ENCODE results near the gene RAPH1. TPM values are rescaled to one million over a fixed set of nuclear protein-coding genes. Genes with fewer than 3 reads are reported as not detected.
"Not testable (repeated sequence)": the region's sequence is repeated elsewhere in the genome, so short reads cannot be mapped to it uniquely, and the experiment has no call there.

Gene RAPH1
- total and polyA plus RNA-seq, 12 donors, result 3.1 to 20.6 (median 15.9) TPM

- intact Hi-C loops (cut with DNase I), result no loop called here
- no peak overlapping the region for H3K27ac ChIP-seq
- no peaks in the 10 kb centered on the region for H3K27me3 ChIP-seq
- TF ChIP-seq CTCF (IDR thresholded peaks at IDR 0.05), result no peak
- no peak overlapping the region for H3K4me3 ChIP-seq
- no peaks in the 10 kb centered on the region for H3K9me3 ChIP-seq
- H3K36me3 ChIP-seq, result peaks cover 0 to 80% (median 6%) of the 10 kb centered on the region in 9 donors
- 83 to 91% methylated on average over 5 of the region's 5 CpGs for WGBS, 2 donors
- peaks cover 0 to 4% (median 0%) of the 10 kb centered on the region in 9 donors for H3K4me1 ChIP-seq
- no peak for ATAC-seq
- no peak for DNase-seq
Observed at GRCh38 chr2:203431391-203432185, 103.5 kb downstream of the RAPH1 start.

GRCh38 chr2:203429643-203430042, 105.5 kb downstream of the RAPH1 start:
- DNase-seq, ATAC-seq: not testable (repeated sequence)

GRCh38 chr2:203427061-203427460, 108.0 kb downstream of the RAPH1 start:
- TF ChIP-seq CTCF (IDR thresholded peaks at IDR 0.05), result no peak
- H3K36me3 ChIP-seq, result peaks cover 0 to 89% (median 14%) of the 10 kb centered on the region in 9 donors

More at GRCh38 chr2:203429643-203430042, 105.5 kb downstream of the RAPH1 start:
- H3K4me1 ChIP-seq; H3K27me3 ChIP-seq; intact Hi-C loops (cut with DNase I); H3K9me3 ChIP-seq; H3K27ac ChIP-seq; H3K4me3 ChIP-seq: not testable (repeated sequence)
- peaks cover 0 to 85% (median 6%) of the 10 kb centered on the region in 9 donors for H3K36me3 ChIP-seq
- WGBS, 2 donors, result 99 to 100% methylated on average over 2 to 4 of the region's 4 CpGs

GRCh38 chr2:203418271-203418670, 116.8 kb downstream of the RAPH1 start:
- Histone ChIP-seq H3K27me3 (no peaks in the 10 kb centered on the region), H3K4me3 (no peak overlapping the region), H3K36me3 (peaks cover 0 to 73% (median 39%) of the 10 kb centered on the region in 9 donors), H3K9me3 (peaks cover 0 to 9% (median 0%) of the 10 kb centered on the region in 11 donors), H3K4me1 (peaks cover 0 to 11% (median 8%) of the 10 kb centered on the region in 9 donors), H3K27ac (no peak overlapping the region)
- no peak for DNase-seq
- intact Hi-C loops (cut with DNase I), result no loop called here
- no peak for ATAC-seq
- WGBS, 2 donors, result 82 to 86% methylated on average over 8 of the region's 8 CpGs
- no peak for TF ChIP-seq CTCF (IDR thresholded peaks at IDR 0.05)

More at GRCh38 chr2:203427061-203427460, 108.0 kb downstream of the RAPH1 start:
- peak in 1 of 8 donors; percentile 48 for ATAC-seq
- no peak for DNase-seq
- H3K27me3 ChIP-seq, result no peaks in the 10 kb centered on the region
- H3K4me1 ChIP-seq, result peaks cover 0 to 4% (median 0%) of the 10 kb centered on the region in 9 donors
- H3K4me3 ChIP-seq, result no peak overlapping the region
- no peak overlapping the region for H3K27ac ChIP-seq
- no peaks in the 10 kb centered on the region for H3K9me3 ChIP-seq
- intact Hi-C loops (cut with DNase I), result no loop called here
- 71 to 78% methylated on average over 2 of the region's 2 CpGs for WGBS, 2 donors

GRCh38 chr2:203413796-203414195, 121.3 kb downstream of the RAPH1 start:
- no peaks in the 10 kb centered on the region for H3K27me3 ChIP-seq
- H3K9me3 ChIP-seq, result peaks cover 0 to 5% (median 0%) of the 10 kb centered on the region in 11 donors
- intact Hi-C loops (cut with DNase I), result no loop called here
- no peak overlapping the region for H3K4me3 ChIP-seq
- TF ChIP-seq CTCF (IDR thresholded peaks at IDR 0.05), result no peak
- H3K36me3 ChIP-seq, result peaks cover 0 to 65% (median 22%) of the 10 kb centered on the region in 9 donors
- ATAC-seq (peak in 1 of 8 donors; percentile 45), DNase-seq (peak in 1 of 2 donors; percentile 12)
- H3K4me1 ChIP-seq, result peaks cover 2 to 26% (median 20%) of the 10 kb centered on the region in 9 donors
- H3K27ac ChIP-seq, result peak overlapping the region in 1 of 10 donors; percentile 9

Data from heart right ventricle (tissue), 16 donors.